ENCODE results near the gene NAT14. TPM values are rescaled to one million over a fixed set of nuclear protein-coding genes. Genes with fewer than 3 reads are reported as not detected.
A peak's percentile ranks its signal among the peaks of the same experiment; 100 is the strongest.

Gene NAT14
- total and polyA plus RNA-seq, 2 of the 8 experiments (the other 6 are each of a cell fraction or from before 2014, with no cell fraction given) = 47.1 to 71.2 TPM

DNA sequence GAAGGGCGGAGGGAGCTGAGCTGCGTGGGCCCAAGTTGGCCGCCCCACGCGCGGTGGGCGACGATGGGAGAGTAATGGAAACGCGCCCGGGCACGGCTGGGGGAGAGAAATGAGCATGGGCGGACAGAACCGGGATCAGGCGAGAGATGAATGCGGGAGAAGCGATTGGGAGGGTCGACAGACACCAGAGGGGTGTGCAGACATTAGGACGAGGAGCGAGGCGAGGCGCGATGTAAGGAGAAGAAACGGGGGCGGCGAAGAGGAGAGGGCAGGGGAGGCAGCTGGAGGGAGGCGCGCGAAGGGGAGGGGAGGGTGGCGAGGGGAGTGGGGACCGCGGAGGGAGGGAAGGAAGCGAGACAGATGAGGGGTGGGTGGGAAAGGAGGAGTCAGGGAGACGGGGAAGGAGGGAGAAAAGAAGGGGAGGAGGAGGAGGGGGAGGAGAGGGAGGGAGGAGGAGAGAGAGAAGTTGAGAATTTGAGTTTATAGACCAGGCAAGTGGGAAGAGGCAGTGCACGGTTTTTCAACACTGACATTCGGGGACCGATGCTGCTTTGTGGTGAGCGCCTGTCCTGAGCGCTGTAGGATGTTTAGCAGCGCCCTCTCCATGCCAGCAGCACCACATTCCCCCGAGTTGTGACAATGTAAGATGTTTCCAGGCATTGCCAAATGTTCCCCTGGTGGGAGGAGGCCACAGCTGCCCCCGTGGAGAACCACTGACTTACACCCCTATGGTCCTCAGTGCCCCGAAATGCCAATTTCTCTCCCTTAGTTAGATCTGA is 41.8 kb upstream of the NAT14 start, which contains the start of gene SHISA7:
TSS of gene SHISA7 (minus strand) at position 256 of the 779 bp plus-strand sequence. CDS start 437 bp downstream, outside the sequence.
- peaks cover 3 to 21% of the 10 kb centered on the region in 2 experiments for H4K20me1 ChIP-seq (replicated peaks in 1 of 2; ENCODE audit: control insufficient read depth in 1 of 2, insufficient read depth in 2 of 2, low read length in 2 of 2)
- POLR2A ChIA-PET (ENCODE audit: partially characterized antibody) = interaction anchor here (1.0 to 4.4 kb wide), 4 partner anchors 10 to 183 kb away, joined by 3 to 21 read pairs (median 6); partner anchors contain the start of genes UBE2S and ZNF628
- H2BK5ac ChIP-seq (ENCODE audit: low read depth, low read length) = no peak within 1 kb of the TSS
- H3K4me1 ChIP-seq (replicated peaks in 1 of 4; ENCODE audit: control insufficient read depth in 3 of 4, insufficient read depth in 4 of 4, low read length in 3 of 4) = peaks cover 6 to 19% (median 9%) of the 10 kb centered on the region in 4 experiments; a peak in 6 of 7 replicates
- H3K79me1 ChIP-seq (ENCODE audit: low read depth, low read length) = no peaks in the 10 kb centered on the region
- WGBS, 2 experiments (ENCODE audit: extremely low coverage in 1 of 2, insufficient coverage in 1 of 2, insufficient read length in 1 of 2, insufficient replicate concordance in 2 of 2, low coverage in 1 of 2, low lambda C conversion rate in 2 of 2, missing lambda C conversion rate in 1 of 2) = 6% methylated on average over 28 of the region's 43 CpGs; no CpG with 5 or more reads in 1 of the 2 experiments
- H3K27ac ChIP-seq (ENCODE audit: low read depth, low read length) = no peak within 1 kb of the TSS
- no peak within 1 kb of the TSS for H3K9ac ChIP-seq (replicated peaks in 1 of 4; ENCODE audit: extremely low read depth in 1 of 4, low read depth in 3 of 4, low read length in 3 of 4)
- DNase-seq (ENCODE audit: low read depth in 1 of 2, low spot score in 2 of 2) = peak in 1 of 2 experiments; percentile 58
- H3K4ac ChIP-seq (replicated peaks; ENCODE audit: insufficient read length, low read depth, low read length) = no peak within 1 kb of the TSS
- peak within 1 kb of the TSS; percentile 14; the same call in 1 of the 2 replicates for H4K8ac ChIP-seq (ENCODE audit: extremely low read depth, insufficient read depth, low read length)
- no peaks in the 10 kb centered on the region for H3K9me3 ChIP-seq (ENCODE audit: insufficient read depth in 2 of 2, low read depth in 1 of 2, low read length in 1 of 2)
- no peak for FAIRE-seq
- H4K5ac ChIP-seq (ENCODE audit: insufficient read length, low read depth, low read length) = no peak within 1 kb of the TSS
- CTCF ChIA-PET (ENCODE audit: partially characterized antibody) = interaction anchor here (0.6 to 2.5 kb wide), 5 partner anchors 10 to 1304 kb away, joined by 3 to 13 read pairs (median 4); no protein-coding TSS in a partner anchor
- no peak within 1 kb of the TSS for H3K56ac ChIP-seq (replicated peaks; ENCODE audit: insufficient read length, low read depth, low read length)
- H3K18ac ChIP-seq (ENCODE audit: extremely low read depth, low read length) = no peak within 1 kb of the TSS
- H3K4me3 ChIP-seq (ENCODE audit: extremely low read depth in 1 of 4, insufficient read depth in 2 of 4, low read depth in 3 of 4, low read length in 4 of 4) = peak within 1 kb of the TSS in 2 of 4 experiments; percentile 18 to 65; a peak in 3 of 8 replicates
- H4K91ac ChIP-seq (replicated peaks; ENCODE audit: insufficient read length, low read length) = no peak within 1 kb of the TSS
- no peak within 1 kb of the TSS for H2BK20ac ChIP-seq (ENCODE audit: low read length)
- no peak within 1 kb of the TSS for H3K14ac ChIP-seq (ENCODE audit: insufficient read length)
- H3K4me2 ChIP-seq (ENCODE audit: insufficient read depth in 1 of 2, low read depth in 2 of 2, low read length in 2 of 2) = peak within 1 kb of the TSS; percentile 82 to 92
- no peak within 1 kb of the TSS for H3K23ac ChIP-seq (ENCODE audit: insufficient read length)
- TF ChIP-seq CBX8 (IDR thresholded peaks at IDR 0.05; ENCODE audit: borderline replicate concordance, low read depth, low read length) = no peak
- TF ChIP-seq, protein P1, sequence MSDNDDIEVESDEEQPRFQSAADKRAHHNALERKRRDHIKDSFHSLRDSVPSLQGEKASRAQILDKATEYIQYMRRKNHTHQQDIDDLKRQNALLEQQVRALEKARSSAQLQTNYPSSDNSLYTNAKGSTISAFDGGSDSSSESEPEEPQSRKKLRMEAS (IDR thresholded peaks at IDR 0.05) = 0 out of 2 replicates have a peak, but pooled peaks have one; percentile 38
- TF ChIP-seq, protein P2, sequence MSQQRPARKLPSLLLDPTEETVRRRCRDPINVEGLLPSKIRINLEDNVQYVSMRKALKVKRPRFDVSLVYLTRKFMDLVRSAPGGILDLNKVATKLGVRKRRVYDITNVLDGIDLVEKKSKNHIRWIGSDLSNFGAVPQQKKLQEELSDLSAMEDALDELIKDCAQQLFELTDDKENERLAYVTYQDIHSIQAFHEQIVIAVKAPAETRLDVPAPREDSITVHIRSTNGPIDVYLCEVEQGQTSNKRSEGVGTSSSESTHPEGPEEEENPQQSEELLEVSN (IDR thresholded peaks at IDR 0.05) = peak; percentile 59
- no peak for TF ChIP-seq SAP30 (IDR thresholded peaks at IDR 0.05; ENCODE audit: insufficient read depth, insufficient replicate concordance, low read length)
- no peaks in the 10 kb centered on the region for H3K79me2 ChIP-seq (ENCODE audit: control insufficient read depth in 1 of 2, insufficient read depth in 2 of 2, low read length in 2 of 2)
- H2BK120ac ChIP-seq (replicated peaks; ENCODE audit: low read depth, low read length) = no peak within 1 kb of the TSS
- no peak within 1 kb of the TSS for H2BK12ac ChIP-seq (ENCODE audit: low read depth, low read length)
- H3K23me2 ChIP-seq (ENCODE audit: low read depth, low read length) = peaks cover 19% of the 10 kb centered on the region; the same call in 1 of the 2 replicates
- no peaks in the 10 kb centered on the region for H3K36me3 ChIP-seq (ENCODE audit: control insufficient read depth in 2 of 4, insufficient read depth in 4 of 4, low read length in 3 of 4)
- H2AFZ ChIP-seq (ENCODE audit: low read length) = no peak within 1 kb of the TSS
- no peak within 1 kb of the TSS for H2BK15ac ChIP-seq (ENCODE audit: low read length)
- no peak within 1 kb of the TSS for H2AK5ac ChIP-seq (ENCODE audit: low read depth, low read length)
- H3K27me3 ChIP-seq (replicated peaks in 1 of 4; ENCODE audit: control insufficient read depth in 3 of 4, extremely low read depth in 1 of 4, insufficient read depth in 3 of 4, low read length in 3 of 4) = peaks cover 49 to 96% (median 86%) of the 10 kb centered on the region in 4 experiments
